COLO829 (cell line): ENCODE data around the gene OPA1.

Experiments
- DNase-seq: peaks from one replicate; pipeline ENCODE4 v3.0.0; 2012; ENCODE audit warnings: low spot score

The OPA1 gene

GRCh38 chr3:193737191-193737751 is 144.3 kb downstream of the OPA1 start:
- DNase-seq: no peak

- DNase-seq: no peak
Observed at GRCh38 chr3:193742628-193743027, 149.6 kb downstream of the OPA1 start.

GRCh38 chr3:193743702-193744047 is 150.7 kb downstream of the OPA1 start:
- no peak for DNase-seq

GRCh38 chr3:193744048-193744821 is 151.2 kb downstream of the OPA1 start:
- DNase-seq: no peak

- DNase-seq: no peak
Observed at GRCh38 chr3:193744822-193745684, 152.0 kb downstream of the OPA1 start.

GRCh38 chr3:193746832-193747231 is 153.8 kb downstream of the OPA1 start:
- DNase-seq: no peak
